Mesendoderm (in vitro differentiated cells): Measurements from ENCODE around the gene TMSB10.

ENCODE experiments used
- DNase-seq: peaks from one replicate; pipeline ENCODE4 v3.0.0; 2013
- H2AK5ac ChIP-seq: 2 replicates; pipeline ENCODE4 v1.6.1; 2013; ENCODE audit warnings: low read length, inconsistent platforms
- H2BK120ac ChIP-seq: 2 replicates; pipeline ENCODE4 v1.6.1; 2013; ENCODE audit warnings: low read depth, mild to moderate bottlenecking, low read length, moderate library complexity, mixed read lengths
- H2BK15ac ChIP-seq: replicated peaks from 2 replicates; pipeline ENCODE4 v1.6.1; 2013; ENCODE audit warnings: low read depth, mild to moderate bottlenecking, moderate library complexity
- H2BK5ac ChIP-seq: 2 replicates; pipeline ENCODE4 v1.6.1; 2013; ENCODE audit warnings: low read length, inconsistent platforms
- H3K18ac ChIP-seq: 2 replicates; pipeline ENCODE4 v1.6.1; 2013; ENCODE audit warnings: mild to moderate bottlenecking, low read length, mixed read lengths
- H3K23ac ChIP-seq: one replicate; pipeline ENCODE4 v1.6.1; 2013; ENCODE audit warnings: low read length
- H3K27ac ChIP-seq: 2 replicates; pipeline ENCODE4 v1.5.1; 2013; ENCODE audit warnings: low read depth, mild to moderate bottlenecking, inconsistent platforms, low read length, moderate library complexity
- H3K27me3 ChIP-seq: 2 replicates; pipeline ENCODE4 v1.6.1; 2013; ENCODE audit warnings: low read length, control low read depth, mild to moderate bottlenecking, inconsistent platforms; ENCODE audit not compliant: insufficient read depth, poor library complexity
- H3K36me3 ChIP-seq: 2 replicates; pipeline ENCODE4 v1.6.1; 2013; ENCODE audit warnings: low read length, inconsistent platforms; ENCODE audit not compliant: control insufficient read depth, insufficient read depth
- H3K4ac ChIP-seq: one replicate; pipeline ENCODE4 v1.6.1; 2013; ENCODE audit warnings: low read depth, mild to moderate bottlenecking, low read length, moderate library complexity
- H3K4me1 ChIP-seq: 2 replicates; pipeline ENCODE4 v1.6.1; 2013; ENCODE audit warnings: low read depth, low read length, inconsistent platforms; ENCODE audit not compliant: control insufficient read depth
- H3K4me2 ChIP-seq: 2 replicates; pipeline ENCODE4 v1.6.1; 2013; ENCODE audit warnings: low read length
- H3K4me3 ChIP-seq: 2 replicates; pipeline ENCODE4 v1.5.1; 2013; ENCODE audit warnings: mild to moderate bottlenecking, low read length
- H3K56ac ChIP-seq: one replicate; pipeline ENCODE4 v1.6.1; 2013; ENCODE audit warnings: low read length
- H3K79me1 ChIP-seq: 2 replicates; pipeline ENCODE4 v1.6.1; 2013; ENCODE audit warnings: low read length, inconsistent platforms
- H3K79me2 ChIP-seq: 2 replicates; pipeline ENCODE4 v1.6.1; 2013; ENCODE audit warnings: mild to moderate bottlenecking, low read length; ENCODE audit not compliant: control insufficient read depth, insufficient read depth
- H3K9ac ChIP-seq: 2 replicates; pipeline ENCODE4 v1.6.1; 2013; ENCODE audit warnings: low read length, inconsistent platforms
- H4K5ac ChIP-seq: one replicate; pipeline ENCODE4 v1.6.1; 2013; ENCODE audit warnings: low read length
- H4K8ac ChIP-seq: one replicate; pipeline ENCODE4 v1.6.1; 2013; ENCODE audit warnings: low read depth, mild to moderate bottlenecking, control low read depth, low read length, moderate library complexity
- WGBS: extraction: QIAGEN DNeasy Blood & Tissue Kit; methylation state at CpG from one replicate; pipeline ENCODE4 v1.1.7; 2013; ENCODE audit warnings: low lambda C conversion rate, missing lambda C conversion rate; ENCODE audit not compliant: insufficient coverage; ENCODE audit errors: extremely low coverage; 5-methylcytosine and 5-hydroxymethylcytosine counted together

Gene TMSB10

DNA sequence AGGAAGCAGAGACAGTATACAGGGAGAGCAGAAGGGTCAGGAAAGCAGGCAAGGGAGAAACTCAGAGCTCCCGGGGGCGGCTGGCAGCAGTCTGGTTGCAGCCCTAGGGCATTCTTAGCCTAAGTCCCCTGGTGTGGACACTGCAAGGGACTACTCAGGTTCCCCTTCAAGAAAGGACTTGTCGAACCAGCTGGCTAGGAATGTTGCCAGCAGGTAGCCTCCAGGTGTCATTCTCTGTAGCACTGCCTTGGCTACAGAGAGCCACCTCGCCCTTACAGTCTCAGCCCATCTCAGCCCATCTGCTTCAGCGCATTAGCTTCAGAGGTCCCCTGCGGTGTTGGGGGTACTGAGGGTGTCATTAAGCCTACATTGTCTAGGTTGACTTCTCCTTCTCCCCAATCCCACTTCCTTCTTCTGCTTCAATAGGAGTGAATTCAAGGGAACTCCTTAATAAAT is 11.3 kb upstream of the TMSB10 start:
- peaks cover 3% of the 10 kb centered on the region for H3K4me1 ChIP-seq

GRCh38 chr2:84894758-84895520 is 10.5 kb upstream of the TMSB10 start:
- no peaks in the 10 kb centered on the region for H3K27me3 ChIP-seq
- H2AK5ac ChIP-seq: no peak overlapping the region
- H3K4me1 ChIP-seq: peaks cover 3% of the 10 kb centered on the region
- no peak overlapping the region for H3K4me3 ChIP-seq
- H3K23ac ChIP-seq: no peak overlapping the region
- no CpG with 5 or more reads among the region's 7 CpGs for WGBS
- H3K79me2 ChIP-seq: no peaks in the 10 kb centered on the region
- no peak overlapping the region for H3K9ac ChIP-seq
- H3K4me2 ChIP-seq: no peak overlapping the region
- no peaks in the 10 kb centered on the region for H3K79me1 ChIP-seq
- H4K8ac ChIP-seq: no peak overlapping the region
- no peak overlapping the region for H2BK15ac ChIP-seq
- H3K4ac ChIP-seq: no peak overlapping the region
- peak; percentile 59 for DNase-seq
- no peak overlapping the region for H4K5ac ChIP-seq
- H3K36me3 ChIP-seq: no peaks in the 10 kb centered on the region
- no peak overlapping the region for H2BK120ac ChIP-seq
- H3K56ac ChIP-seq: no peak overlapping the region
- H3K27ac ChIP-seq: no peak overlapping the region
- no peak overlapping the region for H2BK5ac ChIP-seq
- no peak overlapping the region for H3K18ac ChIP-seq

More for the DNA sequence above, 11.3 kb upstream of the TMSB10 start:
- Histone ChIP-seq H3K4me3 (no peak overlapping the region), H3K27me3 (no peaks in the 10 kb centered on the region), H2BK120ac (no peak overlapping the region), H4K5ac (no peak overlapping the region), H2BK15ac (no peak overlapping the region), H3K23ac (no peak overlapping the region), H3K79me2 (no peaks in the 10 kb centered on the region), H3K79me1 (no peaks in the 10 kb centered on the region), H3K4ac (no peak overlapping the region), H3K9ac (no peak overlapping the region), H4K8ac (no peak overlapping the region), H3K36me3 (no peaks in the 10 kb centered on the region), H2AK5ac (no peak overlapping the region), H3K18ac (no peak overlapping the region), H3K4me2 (no peak overlapping the region), H3K27ac (no peak overlapping the region), H2BK5ac (no peak overlapping the region), H3K56ac (no peak overlapping the region)
- DNase-seq: peak; percentile 65
- no CpG with 5 or more reads among the region's 6 CpGs for WGBS

DNA sequence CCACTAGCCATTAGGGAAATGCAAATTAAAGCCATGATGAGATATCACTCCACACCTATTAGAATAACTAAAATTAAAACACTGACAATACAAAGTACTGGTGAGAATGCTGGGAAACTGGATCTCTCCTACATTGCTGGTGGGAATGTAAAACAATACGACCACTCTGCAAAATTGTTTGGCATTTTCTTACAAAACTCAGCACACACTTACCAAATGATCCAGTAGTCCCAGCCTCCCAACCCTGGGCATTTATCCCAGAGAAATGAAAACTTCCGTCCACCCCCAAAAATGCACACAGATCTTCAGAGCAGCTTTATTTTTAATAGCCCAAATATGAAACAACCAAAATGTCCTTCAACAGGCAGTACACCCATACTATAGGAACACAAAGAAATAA is 8.9 kb upstream of the TMSB10 start:
- Histone ChIP-seq H3K27me3 (no peaks in the 10 kb centered on the region), H2AK5ac (no peak overlapping the region), H3K4me3 (no peak overlapping the region), H3K56ac (no peak overlapping the region), H3K79me2 (no peaks in the 10 kb centered on the region), H3K9ac (no peak overlapping the region), H3K4me1 (peaks cover 3% of the 10 kb centered on the region), H2BK15ac (no peak overlapping the region), H3K23ac (no peak overlapping the region), H3K18ac (no peak overlapping the region), H3K36me3 (no peaks in the 10 kb centered on the region), H3K4me2 (no peak overlapping the region), H3K79me1 (no peaks in the 10 kb centered on the region), H4K8ac (no peak overlapping the region), H4K5ac (no peak overlapping the region), H2BK5ac (no peak overlapping the region), H3K27ac (no peak overlapping the region), H3K4ac (no peak overlapping the region), H2BK120ac (no peak overlapping the region)
- no CpG with 5 or more reads among the region's 2 CpGs for WGBS
- DNase-seq: no peak

DNA sequence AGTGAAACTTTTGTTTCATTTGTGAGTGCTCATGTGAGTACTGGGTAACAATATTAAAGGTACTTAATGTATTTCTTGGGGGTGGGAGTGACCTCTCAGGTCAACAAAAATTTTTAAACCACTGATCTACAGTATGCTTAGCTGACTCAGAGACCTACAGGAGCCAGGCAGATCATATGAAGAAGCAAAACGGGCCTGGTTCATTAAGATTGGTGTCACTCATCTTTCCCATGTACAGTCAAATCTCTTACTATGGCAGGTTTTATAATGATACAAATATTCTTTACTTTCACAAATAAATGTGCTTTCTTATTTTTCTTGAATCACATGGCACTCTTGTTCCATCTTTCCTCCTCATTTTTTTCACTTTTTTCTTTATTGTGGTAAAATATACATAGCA is 7.7 kb upstream of the TMSB10 start:
- no peak overlapping the region for H3K18ac ChIP-seq
- no peak overlapping the region for H2BK15ac ChIP-seq
- no peaks in the 10 kb centered on the region for H3K79me1 ChIP-seq
- no CpG with 5 or more reads among the region's 1 CpG for WGBS
- H3K27me3 ChIP-seq: no peaks in the 10 kb centered on the region
- H3K27ac ChIP-seq: no peak overlapping the region
- H4K8ac ChIP-seq: no peak overlapping the region
- peaks cover 3% of the 10 kb centered on the region for H3K4me1 ChIP-seq
- no peak overlapping the region for H3K4ac ChIP-seq
- no peak overlapping the region for H2BK5ac ChIP-seq
- H3K9ac ChIP-seq: no peak overlapping the region
- H3K4me3 ChIP-seq: no peak overlapping the region
- no peak overlapping the region for H3K23ac ChIP-seq
- H4K5ac ChIP-seq: no peak overlapping the region
- H2AK5ac ChIP-seq: no peak overlapping the region
- H3K4me2 ChIP-seq: no peak overlapping the region
- H3K56ac ChIP-seq: no peak overlapping the region
- no peak overlapping the region for H2BK120ac ChIP-seq
- DNase-seq: no peak
- H3K36me3 ChIP-seq: no peaks in the 10 kb centered on the region
- H3K79me2 ChIP-seq: no peaks in the 10 kb centered on the region

DNA sequence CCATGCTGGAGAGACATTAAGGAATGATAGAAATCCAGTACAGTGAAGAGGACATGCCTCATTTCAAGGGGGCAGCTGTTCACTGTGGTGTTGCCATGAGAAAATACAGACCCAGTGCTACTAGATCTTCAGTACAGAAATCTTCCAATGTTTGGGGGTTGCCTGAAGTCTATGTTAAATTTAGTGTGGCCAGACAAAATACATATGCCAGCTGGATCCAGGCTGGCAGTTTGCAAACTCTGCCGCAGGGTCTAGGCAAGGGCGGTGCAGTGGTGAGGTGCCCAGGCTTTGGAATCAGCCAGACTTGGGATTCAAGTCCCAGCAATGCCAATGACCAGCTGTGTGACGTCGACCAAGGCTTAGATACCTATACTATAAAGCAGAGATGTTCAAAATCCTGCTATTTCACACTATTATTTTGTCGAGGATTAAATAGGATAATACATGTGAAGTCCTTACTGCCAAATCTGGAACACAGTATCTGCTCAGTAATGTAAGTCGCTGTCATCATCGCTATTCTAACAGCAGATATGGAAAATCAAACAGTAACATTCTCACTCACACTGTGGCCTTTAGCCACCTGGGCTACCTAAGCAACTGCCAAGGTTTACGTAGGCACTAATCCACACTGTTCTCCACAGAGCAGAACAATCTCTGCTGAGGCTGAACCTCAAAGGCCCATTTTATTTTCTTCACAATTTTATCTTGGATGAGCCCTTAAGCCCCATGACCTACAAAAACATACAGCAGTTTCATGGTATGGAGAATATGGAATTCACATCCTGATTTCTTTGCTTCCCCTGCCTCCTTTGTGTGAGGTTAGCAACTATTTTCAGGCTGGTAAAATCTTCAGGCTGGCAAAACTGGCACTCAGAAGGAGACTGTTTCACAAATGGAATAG is 5.9 kb upstream of the TMSB10 start:
- no CpG with 5 or more reads among the region's 8 CpGs for WGBS
- DNase-seq: no peak
- Histone ChIP-seq H2AK5ac (no peak overlapping the region), H4K5ac (no peak overlapping the region), H3K18ac (no peak overlapping the region), H3K9ac (no peak overlapping the region), H3K4me1 (no peaks in the 10 kb centered on the region), H3K27ac (no peak overlapping the region), H2BK120ac (no peak overlapping the region), H4K8ac (no peak overlapping the region), H3K4me2 (no peak overlapping the region), H3K23ac (no peak overlapping the region), H3K27me3 (no peaks in the 10 kb centered on the region), H2BK15ac (no peak overlapping the region), H3K56ac (no peak overlapping the region), H3K79me2 (no peaks in the 10 kb centered on the region), H3K4ac (no peak overlapping the region), H3K4me3 (no peak overlapping the region), H3K79me1 (no peaks in the 10 kb centered on the region), H2BK5ac (no peak overlapping the region), H3K36me3 (no peaks in the 10 kb centered on the region)
